IMR-90 (cell line): ENCODE measurements around the gene SLC35C1. TPM values are rescaled to one million over a fixed set of nuclear protein-coding genes. Genes with fewer than 3 reads are reported as not detected.

ENCODE experiments used
- ATAC-seq: fragments of 200-7000 bp; cut with Tn5 transposase; 2 replicates; pipeline ENCODE4 v1.9.1; 2020; ENCODE audit warnings: low read depth, mild to moderate bottlenecking, moderate library complexity
- BruUV-seq: library from RNA; stranded (reverse); fragments of 400-500 nt; replicated peaks from 2 replicates; lab custom pipeline; 2021; lab: Mats Ljungman, UMichigan
- CTCF ChIA-PET: fragments of 300-600 bp; formaldehyde crosslinking; extraction: SDS; loops from one replicate; lab custom pipeline; 2021; ENCODE audit warnings: antibody characterized with exemption; lab: Yijun Ruan, JAX
- POLR2A ChIA-PET: fragments of 300-600 bp; sonication (Branson Sonifier 250); formaldehyde crosslinking; loops from one replicate; lab custom pipeline; 2022; ENCODE audit warnings: antibody characterized with exemption; ENCODE audit not compliant: unreplicated experiment; lab: Charles Lee
- DNase-seq: peaks from one replicate; pipeline ENCODE4 v3.0.0; 2013
- H2AFZ ChIP-seq: replicated peaks from 2 replicates; pipeline ENCODE3; 2013; ENCODE audit warnings: low read length, mild to moderate bottlenecking; ENCODE audit not compliant: poor library complexity
- H2AK5ac ChIP-seq: 2 replicates; pipeline ENCODE4 v1.6.1; 2013; ENCODE audit warnings: low read depth, low read length, inconsistent platforms
- H2AK9ac ChIP-seq: replicated peaks from 2 replicates; pipeline ENCODE3; 2013; ENCODE audit warnings: mild to moderate bottlenecking, low read depth, low read length, moderate library complexity; ENCODE audit not compliant: poor library complexity
- H2BK120ac ChIP-seq: 2 replicates; pipeline ENCODE4 v1.6.1; 2013; ENCODE audit warnings: low read depth, low read length, inconsistent platforms
- H2BK15ac ChIP-seq: 3 replicates; pipeline ENCODE4 v1.6.1; 2013; ENCODE audit warnings: low read depth, low read length, inconsistent platforms
- H2BK20ac ChIP-seq: 2 replicates; pipeline ENCODE4 v1.6.1; 2013; ENCODE audit warnings: low read depth, mild to moderate bottlenecking, inconsistent platforms, low read length, moderate library complexity
- H2BK5ac ChIP-seq: 2 replicates; pipeline ENCODE4 v1.6.1; 2013; ENCODE audit warnings: mild to moderate bottlenecking, low read depth, low read length, inconsistent platforms; ENCODE audit not compliant: poor library complexity, severe bottlenecking
- H3K14ac ChIP-seq: replicated peaks from 2 replicates; pipeline ENCODE4 v1.6.1; 2013; ENCODE audit warnings: low read depth, low read length, inconsistent platforms
- H3K18ac ChIP-seq: 2 replicates; pipeline ENCODE4 v1.6.1; 2013; ENCODE audit warnings: low read depth, low read length, control low read depth
- H3K23ac ChIP-seq: 2 replicates; pipeline ENCODE4 v1.6.1; 2013; ENCODE audit warnings: low read depth, low read length, inconsistent platforms
- H3K27ac ChIP-seq: 2 replicates; pipeline ENCODE4 v1.5.1; 2013; ENCODE audit warnings: mild to moderate bottlenecking, control low read depth, low read length; ENCODE audit not compliant: insufficient read depth
- H3K27me3 ChIP-seq: 2 replicates; pipeline ENCODE4 v1.6.1; 2013; ENCODE audit warnings: low read length; ENCODE audit not compliant: control insufficient read depth, insufficient read depth
- H3K36me3 ChIP-seq: 2 replicates; pipeline ENCODE4 v1.6.1; 2013; ENCODE audit warnings: low read length, mixed read lengths; ENCODE audit not compliant: control insufficient read depth, insufficient read depth
- H3K4ac ChIP-seq: 2 replicates; pipeline ENCODE4 v1.6.1; 2013; ENCODE audit warnings: low read depth, low read length, inconsistent platforms
- H3K4me1 ChIP-seq: 2 replicates; pipeline ENCODE4 v1.6.1; 2013; ENCODE audit warnings: low read length, mixed read lengths; ENCODE audit not compliant: control insufficient read depth, insufficient read depth
- H3K4me2 ChIP-seq: 2 replicates; pipeline ENCODE4 v1.6.1; 2013; ENCODE audit warnings: low read depth, mild to moderate bottlenecking, control low read depth, low read length, moderate library complexity
- H3K4me3 ChIP-seq: 2 replicates; pipeline ENCODE4 v1.5.1; 2013; ENCODE audit warnings: low read depth, mild to moderate bottlenecking, control low read depth, low read length, moderate library complexity; ENCODE audit not compliant: insufficient read depth
- H3K56ac ChIP-seq: 2 replicates; pipeline ENCODE4 v1.6.1; 2013; ENCODE audit warnings: low read length, inconsistent platforms; ENCODE audit not compliant: insufficient read depth; ENCODE audit errors: extremely low read depth
- H3K79me1 ChIP-seq, 2 experiments: 2 replicates each; pipeline ENCODE4 v1.6.1; 2013; ENCODE audit warnings: low read length in 2 of 2, inconsistent platforms in 1 of 2, low read depth in 1 of 2
- H3K9ac ChIP-seq: 2 replicates; pipeline ENCODE4 v1.6.1; 2013; ENCODE audit warnings: low read depth, low read length, control low read depth
- H3K9me1 ChIP-seq: 2 replicates; pipeline ENCODE4 v1.6.1; 2013; ENCODE audit warnings: low read length, inconsistent platforms; ENCODE audit not compliant: insufficient read depth
- H3K9me3 ChIP-seq: 2 replicates; pipeline ENCODE4 v1.6.1; 2013; ENCODE audit warnings: low read length; ENCODE audit not compliant: control insufficient read depth, insufficient read depth
- H4K20me1 ChIP-seq: 2 replicates; pipeline ENCODE4 v1.6.1; 2013; ENCODE audit warnings: low read length, inconsistent platforms; ENCODE audit not compliant: insufficient read depth
- H4K5ac ChIP-seq: 2 replicates; pipeline ENCODE4 v1.6.1; 2013; ENCODE audit warnings: mild to moderate bottlenecking, low read depth, low read length, control low read depth
- H4K8ac ChIP-seq, 2 experiments: 2 replicates each; pipeline ENCODE4 v1.6.1; 2013; ENCODE audit warnings: low read depth in 2 of 2, low read length in 2 of 2, control low read depth in 1 of 2, inconsistent platforms in 1 of 2
- H4K91ac ChIP-seq: 2 replicates; pipeline ENCODE4 v1.6.1; 2013; ENCODE audit warnings: low read depth, low read length, inconsistent platforms; ENCODE audit not compliant: insufficient read depth
- BHLHE40 ChIP-seq: fragments of 150-350 bp; IDR thresholded peaks from 2 replicates; pipeline ENCODE4 v1.6.1; 2016; ENCODE audit warnings: mild to moderate bottlenecking, low read depth, low read length
- CEBPB ChIP-seq: IDR thresholded peaks from 2 replicates; pipeline ENCODE4 v1.6.1; 2012; ENCODE audit warnings: low read depth, low read length, improper control_type of control experiment
- CHD1 ChIP-seq: IDR thresholded peaks from 2 replicates; pipeline ENCODE4 v1.6.1; 2012; ENCODE audit warnings: low read depth, low read length, improper control_type of control experiment
- CTCF ChIP-seq: conservative IDR thresholded peaks from 2 replicates; pipeline ENCODE4 v1.5.1; 2012; ENCODE audit warnings: mild to moderate bottlenecking, low read depth, low read length, improper control_type of control experiment
- ELK1 ChIP-seq: fragments of 150-350 bp; IDR thresholded peaks from 2 replicates; pipeline ENCODE4 v1.6.1; 2016; ENCODE audit warnings: low read depth, mild to moderate bottlenecking, low read length, moderate library complexity, borderline replicate concordance
- FOS ChIP-seq: fragments of 150-350 bp; IDR thresholded peaks from 2 replicates; pipeline ENCODE4 v1.6.1; 2016; ENCODE audit warnings: low read depth, low read length
- MAFK ChIP-seq: IDR thresholded peaks from 2 replicates; pipeline ENCODE4 v1.6.1; 2012; ENCODE audit warnings: low read depth, low read length, improper control_type of control experiment
- MXI1 ChIP-seq: IDR thresholded peaks from 2 replicates; pipeline ENCODE4 v1.6.1; 2012; ENCODE audit warnings: low read depth, mild to moderate bottlenecking, low read length, moderate library complexity, borderline replicate concordance
- NFE2L2 ChIP-seq: fragments of 150-350 bp; IDR thresholded peaks from 2 replicates; pipeline ENCODE4 v1.6.1; 2016; ENCODE audit warnings: low read depth, mild to moderate bottlenecking, low read length
- POLR2A ChIP-seq: IDR thresholded peaks from 2 replicates; pipeline ENCODE4 v1.6.1; 2012; ENCODE audit warnings: mild to moderate bottlenecking, low read depth, low read length
- RAD21 ChIP-seq: IDR thresholded peaks from 2 replicates; pipeline ENCODE4 v1.6.1; 2012; ENCODE audit warnings: low read length, improper control_type of control experiment
- RCOR1 ChIP-seq: IDR thresholded peaks from 2 replicates; pipeline ENCODE4 v1.6.1; 2012; ENCODE audit warnings: mild to moderate bottlenecking, low read length, improper control_type of control experiment; ENCODE audit not compliant: insufficient replicate concordance
- RFX5 ChIP-seq: IDR thresholded peaks from 2 replicates; pipeline ENCODE4 v1.8.0; 2012; ENCODE audit warnings: low read depth, mild to moderate bottlenecking, low read length, moderate library complexity
- SMC3 ChIP-seq: fragments of 150-350 bp; IDR thresholded peaks from 2 replicates; pipeline ENCODE4 v1.6.1; 2016; ENCODE audit warnings: low read depth, mild to moderate bottlenecking, antibody characterized with exemption, low read length, moderate library complexity
- USF2 ChIP-seq: fragments of 150-350 bp; IDR thresholded peaks from 2 replicates; pipeline ENCODE4 v1.6.1; 2017; ENCODE audit warnings: mild to moderate bottlenecking, antibody characterized with exemption, low read length, low read depth
- WGBS, 2 experiments: methylation state at CpG; one replicate each; pipeline versions ENCODE4 v1.1.5 to v1.1.7; 2013; ENCODE audit warnings: missing lambda C conversion rate in 2 of 2; ENCODE audit not compliant: insufficient read length in 1 of 2; ENCODE audit errors: extremely low coverage in 2 of 2; 5-methylcytosine and 5-hydroxymethylcytosine counted together
- dilution Hi-C: fragments of 300-500 bp; cut with HindIII; formaldehyde crosslinking; loops from one replicate; pipeline ENCODE4 v1.14.3; 2018; ENCODE audit warnings: low sequenced_read_pairs; ENCODE audit not compliant: unreplicated experiment
- in situ Hi-C: fragments of 300-500 bp; cut with MboI; formaldehyde crosslinking; loops from 3 replicates; pipeline ENCODE4 v1.14.3; 2019; ENCODE audit warnings: low sequenced_read_pairs, inconsistent platforms, mixed read lengths
- intact Hi-C: fragments of 100-400 bp; cut with micrococcal nuclease; formaldehyde crosslinking; loops from 2 replicates; pipeline ENCODE4 v1.10.0; 2022
- polyA plus RNA-seq, 3 experiments: library from polyadenylated mRNA; depleted of rRNA; stranded (reverse); fragments of >200 nt; gene quantifications; 2 replicates each; pipeline ENCODE4 v1.2.3, GENCODE V29; 2012; ENCODE audit warnings: low replicate concordance in 1 of 3
- total RNA-seq: library from RNA; depleted of rRNA; stranded (reverse); fragments of >200 nt; gene quantifications from 2 replicates; pipeline ENCODE4 v1.2.3, GENCODE V29; 2012

The SLC35C1 gene
- total and polyA plus RNA-seq, 2 of the 4 experiments (the other 2 are of a cell fraction), result 4.3 to 27.1 TPM

GRCh38 chr11:45809456-45810395 lies 4.8 kb downstream of the SLC35C1 start:
- H4K5ac ChIP-seq, result no peak overlapping the region
- WGBS, 2 experiments, result 94% methylated on average over 5 of the region's 11 CpGs; no CpG with 5 or more reads in 1 of the 2 experiments
- H3K18ac ChIP-seq, result no peak overlapping the region
- H3K9me3 ChIP-seq, result no peaks in the 10 kb centered on the region
- ChIA-PET POLR2A (no interaction called here), CTCF (no interaction called here)
- DNase-seq (no peak), ATAC-seq (no peak)
- H3K36me3 ChIP-seq, result peaks cover 38% of the 10 kb centered on the region
- no peak overlapping the region for H3K4ac ChIP-seq
- peaks cover 42 to 58% of the 10 kb centered on the region in 2 experiments for H3K79me1 ChIP-seq
- H3K23ac ChIP-seq, result no peak overlapping the region
- H4K91ac ChIP-seq, result no peak overlapping the region
- H3K27ac ChIP-seq, result no peak overlapping the region
- no peak overlapping the region for H3K4me3 ChIP-seq
- no peak overlapping the region for H4K8ac ChIP-seq
- dilution Hi-C loops (no loop called here), in situ Hi-C loops (loop anchor here (25.0 kb wide), 1 partner anchor 1247 kb away; the partner anchor contains the start of gene CD82), intact Hi-C loops (no loop called here)
- no peak overlapping the region for H2AK9ac ChIP-seq
- H2AFZ ChIP-seq, result no peak overlapping the region
- BruUV-seq, result no TSS peak
- H3K56ac ChIP-seq, result no peak overlapping the region
- H2BK5ac ChIP-seq, result no peak overlapping the region
- H4K20me1 ChIP-seq, result peaks cover 36% of the 10 kb centered on the region
- no peak overlapping the region for H2BK20ac ChIP-seq
- H2BK15ac ChIP-seq, result no peak overlapping the region
- peaks cover 27% of the 10 kb centered on the region for H3K9me1 ChIP-seq
- H3K4me1 ChIP-seq, result peaks cover 20% of the 10 kb centered on the region
- no peak overlapping the region for H2AK5ac ChIP-seq
- no peak overlapping the region for H3K9ac ChIP-seq
- no peak overlapping the region for H3K4me2 ChIP-seq
- no peaks in the 10 kb centered on the region for H3K27me3 ChIP-seq
- H2BK120ac ChIP-seq, result no peak overlapping the region
- H3K14ac ChIP-seq, result no peak overlapping the region
- no peak for TF ChIP-seq SMC3
- no peak for TF ChIP-seq MXI1
- TF ChIP-seq BHLHE40, result no peak
- no peak for TF ChIP-seq CEBPB
- TF ChIP-seq CTCF, result no peak
- TF ChIP-seq POLR2A, result no peak
- no peak for TF ChIP-seq USF2
- TF ChIP-seq RCOR1, result no peak
- no peak for TF ChIP-seq NFE2L2
- no peak for TF ChIP-seq RAD21
- no peak for TF ChIP-seq RFX5
- TF ChIP-seq FOS, result no peak
- no peak for TF ChIP-seq CHD1
- no peak for TF ChIP-seq MAFK
- TF ChIP-seq ELK1, result no peak
